HL-60 (cell line): ENCODE results near the gene ULBP2.

Experiments used
- POLR2AphosphoS5 ChIP-seq: IDR thresholded peaks from 2 replicates; pipeline ENCODE4 v1.6.1; 2012; ENCODE audit warnings: low read depth
- TF ChIP-seq, protein P1 (sequence below): IDR thresholded peaks from one replicate; pipeline ENCODE4 v1.5.1; 2011; ENCODE audit warnings: low read length, control low read depth, inconsistent platforms; ENCODE audit not compliant: insufficient read depth
- TF ChIP-seq, protein P2 (sequence below): IDR thresholded peaks from 2 replicates; pipeline ENCODE4 v1.6.1; 2012; ENCODE audit warnings: low read depth; ENCODE audit not compliant: insufficient replicate concordance

DNA sequence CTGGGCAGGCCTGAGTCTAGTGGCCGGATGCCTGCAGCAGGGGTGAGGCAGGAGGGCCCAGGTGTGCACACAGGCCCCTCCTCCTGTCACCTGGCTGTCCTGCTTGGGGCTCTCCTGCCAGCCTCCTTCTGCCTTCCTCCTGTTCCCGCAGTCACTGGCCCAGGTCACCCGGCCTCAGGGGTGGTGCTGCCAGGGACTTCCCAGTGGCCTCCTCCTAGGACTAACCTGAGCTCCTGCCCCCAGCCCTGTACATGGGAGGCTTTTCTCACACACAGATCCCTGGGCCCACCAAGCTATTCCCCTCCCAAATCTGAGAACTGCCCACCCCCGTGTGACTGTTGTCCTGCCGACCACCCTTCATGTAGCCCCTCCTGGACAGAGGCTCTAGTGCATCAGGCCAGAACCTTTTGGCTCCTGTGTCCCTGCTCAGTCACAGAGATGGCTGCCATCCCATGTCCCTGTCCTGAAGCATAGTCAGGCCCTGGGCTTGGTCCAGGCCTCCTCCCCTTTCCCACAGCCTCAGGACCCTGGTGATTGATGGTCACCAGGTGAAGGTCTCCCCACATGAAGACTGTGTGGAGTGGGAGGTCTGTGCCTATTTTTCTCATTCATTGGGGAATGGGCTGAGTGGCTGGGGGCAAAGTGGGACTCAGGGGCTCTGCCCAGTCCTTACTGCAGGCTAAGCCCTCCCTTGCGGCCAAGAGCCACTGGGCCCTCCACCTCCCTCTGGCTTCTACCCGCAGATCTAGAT, 20.8 kb downstream of the ULBP2 start:
- TF ChIP-seq, protein P1, sequence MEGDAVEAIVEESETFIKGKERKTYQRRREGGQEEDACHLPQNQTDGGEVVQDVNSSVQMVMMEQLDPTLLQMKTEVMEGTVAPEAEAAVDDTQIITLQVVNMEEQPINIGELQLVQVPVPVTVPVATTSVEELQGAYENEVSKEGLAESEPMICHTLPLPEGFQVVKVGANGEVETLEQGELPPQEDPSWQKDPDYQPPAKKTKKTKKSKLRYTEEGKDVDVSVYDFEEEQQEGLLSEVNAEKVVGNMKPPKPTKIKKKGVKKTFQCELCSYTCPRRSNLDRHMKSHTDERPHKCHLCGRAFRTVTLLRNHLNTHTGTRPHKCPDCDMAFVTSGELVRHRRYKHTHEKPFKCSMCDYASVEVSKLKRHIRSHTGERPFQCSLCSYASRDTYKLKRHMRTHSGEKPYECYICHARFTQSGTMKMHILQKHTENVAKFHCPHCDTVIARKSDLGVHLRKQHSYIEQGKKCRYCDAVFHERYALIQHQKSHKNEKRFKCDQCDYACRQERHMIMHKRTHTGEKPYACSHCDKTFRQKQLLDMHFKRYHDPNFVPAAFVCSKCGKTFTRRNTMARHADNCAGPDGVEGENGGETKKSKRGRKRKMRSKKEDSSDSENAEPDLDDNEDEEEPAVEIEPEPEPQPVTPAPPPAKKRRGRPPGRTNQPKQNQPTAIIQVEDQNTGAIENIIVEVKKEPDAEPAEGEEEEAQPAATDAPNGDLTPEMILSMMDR, result no peak
- TF ChIP-seq POLR2AphosphoS5, result no peak
- TF ChIP-seq, protein P2, sequence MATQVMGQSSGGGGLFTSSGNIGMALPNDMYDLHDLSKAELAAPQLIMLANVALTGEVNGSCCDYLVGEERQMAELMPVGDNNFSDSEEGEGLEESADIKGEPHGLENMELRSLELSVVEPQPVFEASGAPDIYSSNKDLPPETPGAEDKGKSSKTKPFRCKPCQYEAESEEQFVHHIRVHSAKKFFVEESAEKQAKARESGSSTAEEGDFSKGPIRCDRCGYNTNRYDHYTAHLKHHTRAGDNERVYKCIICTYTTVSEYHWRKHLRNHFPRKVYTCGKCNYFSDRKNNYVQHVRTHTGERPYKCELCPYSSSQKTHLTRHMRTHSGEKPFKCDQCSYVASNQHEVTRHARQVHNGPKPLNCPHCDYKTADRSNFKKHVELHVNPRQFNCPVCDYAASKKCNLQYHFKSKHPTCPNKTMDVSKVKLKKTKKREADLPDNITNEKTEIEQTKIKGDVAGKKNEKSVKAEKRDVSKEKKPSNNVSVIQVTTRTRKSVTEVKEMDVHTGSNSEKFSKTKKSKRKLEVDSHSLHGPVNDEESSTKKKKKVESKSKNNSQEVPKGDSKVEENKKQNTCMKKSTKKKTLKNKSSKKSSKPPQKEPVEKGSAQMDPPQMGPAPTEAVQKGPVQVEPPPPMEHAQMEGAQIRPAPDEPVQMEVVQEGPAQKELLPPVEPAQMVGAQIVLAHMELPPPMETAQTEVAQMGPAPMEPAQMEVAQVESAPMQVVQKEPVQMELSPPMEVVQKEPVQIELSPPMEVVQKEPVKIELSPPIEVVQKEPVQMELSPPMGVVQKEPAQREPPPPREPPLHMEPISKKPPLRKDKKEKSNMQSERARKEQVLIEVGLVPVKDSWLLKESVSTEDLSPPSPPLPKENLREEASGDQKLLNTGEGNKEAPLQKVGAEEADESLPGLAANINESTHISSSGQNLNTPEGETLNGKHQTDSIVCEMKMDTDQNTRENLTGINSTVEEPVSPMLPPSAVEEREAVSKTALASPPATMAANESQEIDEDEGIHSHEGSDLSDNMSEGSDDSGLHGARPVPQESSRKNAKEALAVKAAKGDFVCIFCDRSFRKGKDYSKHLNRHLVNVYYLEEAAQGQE, result no peak
